Measurements from ENCODE around the gene PIM3. TPM values are rescaled to one million over a fixed set of nuclear protein-coding genes. Genes with fewer than 3 reads are reported as not detected.

PIM3 gene
- 116 and 197 TPM in 2 replicates for total RNA-seq

DNA sequence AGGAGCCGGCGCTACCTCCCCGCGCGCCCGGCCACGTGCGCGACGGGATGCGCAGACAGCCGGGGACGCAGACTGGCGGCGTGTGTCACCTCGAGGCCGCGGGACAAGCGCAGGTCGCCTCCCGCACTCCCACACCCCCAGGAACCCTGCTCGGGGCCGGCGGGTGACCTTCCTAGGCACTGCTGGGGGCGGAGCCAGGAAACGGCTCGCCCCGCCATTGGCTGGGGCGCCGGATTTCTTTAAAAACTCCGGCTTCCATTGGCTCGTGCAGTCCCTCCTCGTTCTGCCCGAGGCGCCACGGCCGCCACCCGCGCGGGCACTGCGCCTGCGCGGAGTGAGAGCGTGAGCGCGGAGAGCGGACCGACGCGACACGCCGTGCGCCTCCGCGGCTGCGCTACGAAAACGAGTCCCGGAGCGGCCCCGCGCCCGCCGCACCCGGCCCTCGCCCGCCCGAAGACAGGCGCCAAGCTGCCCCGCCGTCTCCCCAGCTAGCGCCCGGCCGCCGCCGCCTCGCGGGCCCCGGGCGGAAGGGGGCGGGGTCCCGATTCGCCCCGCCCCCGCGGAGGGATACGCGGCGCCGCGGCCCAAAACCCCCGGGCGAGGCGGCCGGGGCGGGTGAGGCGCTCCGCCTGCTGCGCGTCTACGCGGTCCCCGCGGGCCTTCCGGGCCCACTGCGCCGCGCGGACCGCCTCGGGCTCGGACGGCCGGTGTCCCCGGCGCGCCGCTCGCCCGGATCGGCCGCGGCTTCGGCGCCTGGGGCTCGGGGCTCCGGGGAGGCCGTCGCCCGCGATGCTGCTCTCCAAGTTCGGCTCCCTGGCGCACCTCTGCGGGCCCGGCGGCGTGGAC is at the start of gene PIM3:
Gene PIM3, plus strand, starts transcription at position 614 of the 846 bp plus-strand sequence. Its CDS starts 176 bp downstream, at position 790.
- DNase-seq (ENCODE audit: extremely low read depth, low read depth, low spot score): no peak

GRCh38 chr22:49911881-49912625 is 48.5 kb upstream of the PIM3 start:
- DNase-seq (ENCODE audit: extremely low read depth, low read depth, low spot score): no peak

DNA sequence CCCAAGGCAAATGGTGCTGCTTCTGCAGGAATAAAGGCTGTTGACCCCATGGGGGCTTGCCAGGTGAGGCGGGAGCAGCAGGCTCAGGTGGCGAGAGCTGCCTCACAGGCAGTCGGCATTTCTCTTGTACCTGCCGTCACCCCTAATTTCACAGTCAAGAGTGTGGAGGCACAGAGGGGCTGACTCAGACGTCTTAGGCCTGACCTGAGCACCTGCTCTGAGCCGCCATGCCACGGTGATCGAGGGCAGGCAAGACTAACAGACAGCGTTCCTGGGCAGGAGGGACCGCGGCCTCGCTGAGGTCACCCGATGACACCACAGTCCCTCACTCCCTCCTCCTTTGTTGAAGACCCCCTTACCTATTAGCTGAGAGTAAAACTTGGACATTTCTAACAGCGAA is 47.5 kb upstream of the PIM3 start:
- no peak for DNase-seq (ENCODE audit: extremely low read depth, low read depth, low spot score)

DNA sequence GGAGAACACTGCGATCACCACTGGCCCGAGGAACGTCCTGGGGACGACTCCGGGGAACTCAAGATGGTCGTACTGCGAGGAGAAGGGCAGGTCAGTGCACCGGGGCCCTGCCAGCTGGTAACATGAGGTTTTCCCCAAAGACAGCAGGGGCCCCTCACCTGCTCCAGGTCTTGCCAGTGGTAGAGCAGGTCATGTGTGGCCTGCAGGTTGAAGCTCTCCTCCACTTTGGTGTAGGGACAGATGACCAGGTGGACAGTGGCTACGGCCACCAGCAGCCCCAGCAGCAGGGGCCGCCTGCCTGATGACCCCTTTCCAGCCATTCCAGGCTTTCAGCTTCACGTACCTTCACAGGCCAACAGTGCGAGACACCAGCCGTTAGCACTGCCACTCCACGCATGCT is 47.1 kb upstream of the PIM3 start:
- DNase-seq (ENCODE audit: extremely low read depth, low read depth, low spot score): no peak

DNA sequence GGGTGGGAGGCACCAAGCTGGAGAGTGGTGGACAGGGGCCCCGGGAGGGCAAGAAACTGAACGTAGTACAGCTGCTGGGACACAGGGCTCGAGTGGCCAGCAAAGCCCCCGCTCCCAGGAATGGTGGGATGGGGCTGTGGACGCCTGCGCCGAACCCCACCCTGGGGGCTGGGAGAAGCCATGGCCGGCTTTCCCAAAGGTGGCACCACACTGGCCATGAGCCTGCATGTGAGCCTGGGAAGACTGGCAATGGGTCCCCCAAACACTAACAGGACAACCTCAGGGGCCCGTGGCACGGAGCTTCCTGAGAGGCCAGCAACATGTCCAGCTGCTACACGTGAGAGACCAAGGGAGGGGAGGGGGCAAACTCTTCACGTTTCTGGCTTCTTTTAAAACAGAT is 46.3 kb upstream of the PIM3 start:
- no peak for DNase-seq (ENCODE audit: extremely low read depth, low read depth, low spot score)

DNA sequence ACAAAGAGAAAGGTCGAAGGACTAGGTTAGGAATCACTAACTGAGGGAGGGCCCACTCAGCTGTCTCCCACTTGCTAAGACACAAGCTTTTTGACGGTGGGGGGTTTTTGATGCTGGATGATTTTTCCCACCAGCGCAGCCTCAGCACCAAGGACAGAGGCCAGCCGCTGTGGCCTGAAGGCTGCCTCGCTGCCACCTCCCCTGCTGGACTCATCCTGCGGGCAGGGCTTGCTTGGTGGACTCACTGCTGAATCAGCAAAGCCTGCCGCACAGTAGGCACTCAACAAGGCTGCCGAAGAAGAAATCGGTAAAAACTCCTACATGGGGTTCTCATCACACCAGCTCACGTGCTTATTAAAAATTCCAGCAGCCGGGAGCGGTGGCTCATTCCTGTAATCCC is 45.0 kb upstream of the PIM3 start:
- no peak for DNase-seq (ENCODE audit: extremely low read depth, low read depth, low spot score)

DNA sequence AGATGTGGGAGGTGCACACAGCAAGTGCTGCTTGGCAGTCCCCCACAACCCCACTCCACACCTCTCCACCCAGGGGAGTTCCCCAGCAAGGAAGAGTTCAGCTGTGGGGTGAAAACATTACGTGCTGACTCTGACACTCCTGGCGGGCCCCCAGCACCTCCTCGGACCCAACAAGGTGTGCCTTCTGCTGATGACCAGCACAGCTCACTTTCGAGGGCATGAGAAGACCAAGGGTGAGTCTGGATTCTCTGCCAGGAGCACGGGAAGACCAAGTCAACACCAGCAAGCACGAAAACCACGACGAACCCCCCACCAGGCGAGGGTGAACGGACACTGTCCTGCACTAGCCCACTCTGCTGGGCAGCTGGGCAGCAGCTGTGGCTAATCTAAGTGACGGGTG is 43.7 kb upstream of the PIM3 start:
- DNase-seq (ENCODE audit: extremely low read depth, low read depth, low spot score): no peak

GRCh38 chr22:49917974-49918910 is 42.3 kb upstream of the PIM3 start, which contains the start of the genes ALG12 and CRELD2:
Gene ALG12 (minus strand): TSS chr22:49918438. CDS start chr22:49913765, 4,673 bp downstream.
Gene CRELD2 (plus strand): TSS chr22:49918634. CDS start chr22:49918770, 136 bp downstream.
- peak; percentile 44 for DNase-seq (ENCODE audit: extremely low read depth, low read depth, low spot score)

DNA sequence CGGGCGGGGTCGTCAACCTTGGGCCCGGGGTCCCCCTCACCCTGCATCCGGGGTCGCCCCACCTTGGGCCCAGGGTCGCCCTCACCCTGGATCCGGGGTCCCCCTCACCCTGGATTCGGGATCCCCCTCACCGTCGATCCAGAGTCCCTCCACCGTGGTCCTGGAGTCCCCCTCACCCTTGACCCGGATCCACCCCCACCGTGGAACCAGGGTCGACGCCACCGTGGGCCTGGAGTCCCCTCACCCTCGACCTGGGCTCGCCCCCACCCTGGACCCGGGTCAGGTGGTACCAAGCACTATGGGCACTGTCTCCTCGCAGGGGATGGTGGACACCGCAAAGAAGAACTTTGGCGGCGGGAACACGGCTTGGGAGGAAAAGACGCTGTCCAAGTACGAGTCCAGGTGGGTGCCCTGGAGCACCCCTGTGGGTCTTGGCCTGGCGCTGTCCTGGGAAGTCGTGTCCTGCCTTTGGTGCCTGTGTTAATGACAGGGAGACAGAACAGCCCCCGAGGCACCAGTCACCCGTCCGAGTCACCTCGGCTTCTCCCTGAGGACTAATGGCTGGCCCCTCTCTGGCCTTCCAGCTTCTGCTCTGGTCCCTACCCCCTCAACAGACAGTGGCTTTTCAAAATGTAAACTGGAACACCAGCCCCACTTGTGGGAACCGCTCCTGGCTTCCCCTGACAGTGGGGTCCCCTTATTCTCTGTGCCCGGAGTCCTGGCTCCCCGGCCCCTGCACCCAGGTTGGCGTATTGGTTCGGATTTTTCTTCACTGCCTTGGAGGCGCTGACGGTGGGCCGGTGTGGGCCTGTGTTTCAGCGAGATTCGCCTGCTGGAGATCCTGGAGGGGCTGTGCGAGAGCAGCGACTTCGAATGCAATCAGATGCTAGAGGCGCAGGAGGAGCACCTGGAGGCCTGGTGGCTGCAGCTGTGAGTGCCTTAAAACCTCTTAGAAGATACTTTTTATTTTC is 41.4 kb upstream of the PIM3 start:
- DNase-seq (ENCODE audit: extremely low read depth, low read depth, low spot score): no peak

DNA sequence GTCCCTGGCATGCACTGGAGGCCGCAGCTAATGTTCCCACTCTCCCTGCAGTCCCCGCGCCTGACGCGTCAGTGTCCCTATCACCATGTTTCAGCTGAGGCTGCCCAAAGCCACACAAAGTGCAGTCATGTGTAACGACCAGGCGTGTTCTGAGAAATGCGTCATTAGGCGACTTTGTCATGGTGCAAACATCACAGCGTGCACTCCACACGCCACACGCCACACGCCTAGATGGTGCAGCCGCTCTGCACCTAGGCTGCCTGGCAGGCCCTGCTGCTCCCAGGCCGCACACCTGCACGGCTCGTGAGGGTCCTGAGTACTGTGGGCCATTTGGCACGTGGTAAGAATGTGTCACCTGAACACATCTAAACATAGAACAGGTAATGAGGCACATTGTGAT is 39.7 kb upstream of the PIM3 start:
- DNase-seq (ENCODE audit: extremely low read depth, low read depth, low spot score): no peak

DNA sequence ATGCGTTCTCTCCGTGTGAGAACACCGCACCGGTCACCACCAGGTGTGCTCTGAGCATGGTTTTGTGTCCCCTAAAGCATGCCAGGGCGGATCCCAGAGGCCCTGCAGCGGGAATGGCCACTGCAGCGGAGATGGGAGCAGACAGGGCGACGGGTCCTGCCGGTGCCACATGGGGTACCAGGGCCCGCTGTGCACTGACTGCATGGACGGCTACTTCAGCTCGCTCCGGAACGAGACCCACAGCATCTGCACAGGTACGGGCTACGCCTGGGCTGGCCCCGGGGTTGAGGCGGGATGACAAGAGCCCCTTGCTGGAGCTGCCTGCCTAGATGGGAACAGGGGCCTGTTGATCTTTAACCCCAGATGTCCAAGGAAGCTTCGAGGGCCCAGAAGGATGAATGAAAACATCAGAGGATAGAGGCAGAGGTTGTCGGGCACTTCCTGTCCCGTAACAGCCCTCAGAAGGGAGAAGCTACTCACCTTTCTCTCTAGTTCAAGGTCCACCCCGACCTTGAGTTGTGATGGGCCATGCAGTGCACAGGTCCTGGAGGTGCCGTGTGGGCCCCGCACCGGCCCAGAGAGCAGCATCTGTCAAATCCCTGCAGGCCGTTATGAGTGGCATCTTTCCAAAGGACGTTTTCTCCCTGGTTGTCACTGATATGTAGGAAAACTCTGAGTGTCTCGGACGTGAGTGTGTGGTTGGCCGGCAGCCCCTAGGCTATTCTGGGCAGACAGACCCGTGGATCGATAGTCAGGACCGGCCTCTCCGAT is 38.9 kb upstream of the PIM3 start:
- DNase-seq (ENCODE audit: extremely low read depth, low read depth, low spot score): no peak

- DNase-seq (ENCODE audit: extremely low read depth, low read depth, low spot score): no peak
Measured at GRCh38 chr22:49922484-49922883, 38.1 kb upstream of the PIM3 start.

- DNase-seq (ENCODE audit: extremely low read depth, low read depth, low spot score): no peak
Measured at GRCh38 chr22:49922926-49923325, 37.6 kb upstream of the PIM3 start.

DNA sequence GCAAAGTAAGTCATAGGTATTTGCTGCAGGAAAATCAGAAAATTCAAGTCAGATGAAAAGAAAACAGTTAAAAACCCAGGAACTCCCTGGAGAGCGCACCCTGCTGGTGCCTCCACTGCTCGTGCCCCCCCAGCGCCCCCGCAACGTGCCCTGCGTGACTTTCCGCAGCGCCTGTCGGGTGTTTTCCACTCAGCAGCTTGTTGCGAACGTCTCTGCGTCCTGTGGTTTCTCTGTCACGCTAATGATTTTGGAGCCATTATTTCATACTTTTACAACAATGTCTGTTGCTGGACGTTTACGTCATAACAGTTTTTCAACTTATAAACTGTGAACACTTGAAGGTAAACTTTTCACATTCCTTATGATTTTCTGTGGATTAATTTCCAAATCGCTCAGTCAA is 37.1 kb upstream of the PIM3 start:
- no peak for DNase-seq (ENCODE audit: extremely low read depth, low read depth, low spot score)

DNA sequence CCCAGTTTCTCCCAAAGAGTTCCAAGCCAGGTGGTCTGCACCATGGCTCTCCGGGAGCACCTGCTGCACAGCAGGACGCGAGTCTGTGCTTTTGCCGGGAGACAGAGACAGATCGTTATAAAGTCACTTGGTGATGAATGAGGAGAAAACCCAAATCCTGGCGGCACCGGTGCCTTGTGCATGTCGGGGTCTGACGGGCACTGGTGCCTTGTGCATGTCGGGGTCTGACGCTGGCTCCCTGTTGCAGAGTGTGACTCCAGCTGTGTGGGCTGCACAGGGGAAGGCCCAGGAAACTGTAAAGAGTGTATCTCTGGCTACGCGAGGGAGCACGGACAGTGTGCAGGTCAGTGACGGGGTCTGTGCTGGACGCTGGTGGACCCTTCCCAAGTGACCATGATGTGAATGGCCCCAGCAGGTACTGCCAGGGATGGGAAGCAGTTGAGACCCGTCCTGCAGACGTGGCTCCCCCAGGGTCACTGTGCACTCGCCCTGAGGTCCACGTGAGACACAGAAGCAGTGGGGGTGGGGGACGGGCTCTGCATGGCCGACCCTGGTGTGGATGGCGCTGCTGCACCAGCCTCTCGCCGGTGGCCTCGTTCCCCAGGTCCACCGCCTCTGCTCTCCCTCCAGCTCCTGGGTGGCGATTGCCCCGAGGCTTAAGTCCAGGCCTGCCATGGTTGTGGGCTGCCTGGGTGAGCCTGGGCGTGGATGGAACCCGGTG is 36.3 kb upstream of the PIM3 start:
- no peak for DNase-seq (ENCODE audit: extremely low read depth, low read depth, low spot score)

DNA sequence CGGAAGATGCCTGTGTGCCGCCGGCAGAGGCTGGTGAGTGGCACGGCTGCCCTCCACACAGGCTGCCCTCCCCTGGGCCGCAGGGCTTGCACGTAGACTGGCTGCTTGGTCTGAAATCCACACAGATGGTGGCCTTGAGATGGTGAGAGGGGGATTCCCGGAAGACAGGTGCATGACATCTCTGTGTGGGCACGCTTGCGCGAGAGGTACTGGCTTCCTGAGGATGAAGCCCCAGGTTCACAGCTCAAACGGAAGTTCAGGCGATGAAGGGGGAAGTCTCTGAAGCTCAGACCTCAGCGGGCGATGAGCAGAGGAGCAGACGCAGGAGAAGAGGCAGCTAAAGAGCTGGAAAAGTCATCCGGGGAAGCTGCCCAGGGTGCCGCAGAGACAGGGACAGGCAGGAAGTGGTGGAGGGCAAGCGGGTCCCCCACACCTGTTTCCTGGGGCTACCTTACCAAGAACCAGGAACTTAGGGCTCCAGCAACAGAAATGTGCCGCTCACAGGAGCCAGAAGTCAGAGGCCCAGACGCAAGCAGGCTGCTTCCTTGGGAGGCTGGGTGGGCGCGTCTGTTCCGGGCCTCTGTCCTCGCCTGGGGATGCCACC is 34.9 kb upstream of the PIM3 start:
- DNase-seq (ENCODE audit: extremely low read depth, low read depth, low spot score): no peak

DNA sequence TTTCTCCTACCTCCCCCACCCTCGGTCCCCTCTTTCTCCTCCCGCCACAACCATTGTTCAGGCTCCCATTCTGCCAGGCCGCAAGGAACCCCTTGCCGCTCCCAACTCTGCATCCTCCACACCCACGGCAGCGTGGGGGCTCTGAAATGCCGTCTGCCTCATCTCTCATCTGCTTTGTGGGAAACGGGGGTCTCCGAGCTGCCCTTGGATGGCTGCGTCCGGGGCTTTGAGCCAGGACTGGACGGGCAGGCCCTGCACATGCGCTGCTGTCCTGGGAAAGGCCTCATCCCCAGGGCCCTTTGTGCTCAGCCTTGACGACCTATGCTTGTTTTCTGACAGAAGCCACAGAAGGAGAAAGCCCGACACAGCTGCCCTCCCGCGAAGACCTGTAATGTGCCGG is 33.7 kb upstream of the PIM3 start:
- no peak for DNase-seq (ENCODE audit: extremely low read depth, low read depth, low spot score)
